Ishikawa (cell line): Measurements from ENCODE around the gene SLC25A31.

Experiments
- CEBPB ChIP-seq: IDR thresholded peaks from 2 replicates; pipeline ENCODE4 v1.6.1; 2012
- CREB1 ChIP-seq: IDR thresholded peaks from 2 replicates; pipeline ENCODE4 v1.6.1; 2012; ENCODE audit warnings: low read depth
- EP300 ChIP-seq: IDR thresholded peaks from 2 replicates; pipeline ENCODE4 v1.6.1; 2012; ENCODE audit warnings: borderline replicate concordance
- FOXM1 ChIP-seq: IDR thresholded peaks from 2 replicates; pipeline ENCODE4 v1.6.1; 2012; ENCODE audit warnings: low read depth, borderline replicate concordance
- NFIC ChIP-seq: IDR thresholded peaks from 2 replicates; pipeline ENCODE4 v1.6.1; 2012
- RAD21 ChIP-seq: IDR thresholded peaks from 2 replicates; pipeline ENCODE4 v1.6.1; 2012; ENCODE audit warnings: low read depth
- TAF1 ChIP-seq: IDR thresholded peaks from 2 replicates; pipeline ENCODE4 v1.6.1; 2012; ENCODE audit warnings: low read depth, mild to moderate bottlenecking
- TCF12 ChIP-seq: IDR thresholded peaks from 2 replicates; pipeline ENCODE4 v1.6.1; 2012; ENCODE audit warnings: low read depth
- TEAD4 ChIP-seq: IDR thresholded peaks from 2 replicates; pipeline ENCODE4 v1.6.1; 2012
- YY1 ChIP-seq: IDR thresholded peaks from 2 replicates; pipeline ENCODE4 v1.6.1; 2012; ENCODE audit warnings: low read depth
- TF ChIP-seq, protein P1 (sequence below): IDR thresholded peaks from 2 replicates; pipeline ENCODE4 v1.6.1; 2012; ENCODE audit warnings: low read depth, mild to moderate bottlenecking
- TF ChIP-seq, protein P2 (sequence below): IDR thresholded peaks from 2 replicates; pipeline ENCODE4 v1.6.1; 2012

DNA sequence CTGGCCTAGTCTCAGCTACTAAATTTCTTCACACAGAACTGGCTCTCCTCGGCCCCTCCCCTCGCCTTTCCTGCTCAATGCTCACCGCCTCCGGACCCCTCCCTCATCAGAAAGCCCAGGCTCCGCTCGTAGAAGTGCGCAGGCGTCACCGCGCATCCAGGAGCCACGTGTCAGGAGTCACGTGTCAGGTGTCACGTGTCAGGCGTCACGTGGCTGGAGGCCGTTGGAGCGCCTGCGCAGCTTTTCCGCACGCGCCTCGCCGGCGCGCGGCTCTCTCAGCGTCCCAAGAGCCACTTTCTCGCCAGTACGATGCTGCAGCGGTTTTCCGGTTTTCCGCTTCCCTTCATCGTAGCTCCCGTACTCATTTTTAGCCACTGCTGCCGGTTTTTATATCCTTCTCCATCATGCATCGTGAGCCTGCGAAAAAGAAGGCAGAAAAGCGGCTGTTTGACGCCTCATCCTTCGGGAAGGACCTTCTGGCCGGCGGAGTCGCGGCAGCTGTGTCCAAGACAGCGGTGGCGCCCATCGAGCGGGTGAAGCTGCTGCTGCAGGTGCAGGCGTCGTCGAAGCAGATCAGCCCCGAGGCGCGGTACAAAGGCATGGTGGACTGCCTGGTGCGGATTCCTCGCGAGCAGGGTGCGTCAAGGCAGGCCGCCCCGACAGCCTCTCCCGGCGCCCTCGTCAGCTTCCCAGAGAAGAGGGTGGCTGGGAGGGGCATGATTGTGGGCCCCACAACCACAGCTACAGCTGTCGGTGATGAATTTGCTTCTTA lies at the start of gene SLC25A31:
- TF ChIP-seq, protein P1, sequence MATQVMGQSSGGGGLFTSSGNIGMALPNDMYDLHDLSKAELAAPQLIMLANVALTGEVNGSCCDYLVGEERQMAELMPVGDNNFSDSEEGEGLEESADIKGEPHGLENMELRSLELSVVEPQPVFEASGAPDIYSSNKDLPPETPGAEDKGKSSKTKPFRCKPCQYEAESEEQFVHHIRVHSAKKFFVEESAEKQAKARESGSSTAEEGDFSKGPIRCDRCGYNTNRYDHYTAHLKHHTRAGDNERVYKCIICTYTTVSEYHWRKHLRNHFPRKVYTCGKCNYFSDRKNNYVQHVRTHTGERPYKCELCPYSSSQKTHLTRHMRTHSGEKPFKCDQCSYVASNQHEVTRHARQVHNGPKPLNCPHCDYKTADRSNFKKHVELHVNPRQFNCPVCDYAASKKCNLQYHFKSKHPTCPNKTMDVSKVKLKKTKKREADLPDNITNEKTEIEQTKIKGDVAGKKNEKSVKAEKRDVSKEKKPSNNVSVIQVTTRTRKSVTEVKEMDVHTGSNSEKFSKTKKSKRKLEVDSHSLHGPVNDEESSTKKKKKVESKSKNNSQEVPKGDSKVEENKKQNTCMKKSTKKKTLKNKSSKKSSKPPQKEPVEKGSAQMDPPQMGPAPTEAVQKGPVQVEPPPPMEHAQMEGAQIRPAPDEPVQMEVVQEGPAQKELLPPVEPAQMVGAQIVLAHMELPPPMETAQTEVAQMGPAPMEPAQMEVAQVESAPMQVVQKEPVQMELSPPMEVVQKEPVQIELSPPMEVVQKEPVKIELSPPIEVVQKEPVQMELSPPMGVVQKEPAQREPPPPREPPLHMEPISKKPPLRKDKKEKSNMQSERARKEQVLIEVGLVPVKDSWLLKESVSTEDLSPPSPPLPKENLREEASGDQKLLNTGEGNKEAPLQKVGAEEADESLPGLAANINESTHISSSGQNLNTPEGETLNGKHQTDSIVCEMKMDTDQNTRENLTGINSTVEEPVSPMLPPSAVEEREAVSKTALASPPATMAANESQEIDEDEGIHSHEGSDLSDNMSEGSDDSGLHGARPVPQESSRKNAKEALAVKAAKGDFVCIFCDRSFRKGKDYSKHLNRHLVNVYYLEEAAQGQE, result no peak
- TF ChIP-seq RAD21 (no peak), CEBPB (no peak), TAF1 (no peak), FOXM1 (no peak), TCF12 (no peak), TEAD4 (no peak), EP300 (no peak), YY1 (no peak), NFIC (no peak), CREB1 (no peak)
- TF ChIP-seq, protein P2, sequence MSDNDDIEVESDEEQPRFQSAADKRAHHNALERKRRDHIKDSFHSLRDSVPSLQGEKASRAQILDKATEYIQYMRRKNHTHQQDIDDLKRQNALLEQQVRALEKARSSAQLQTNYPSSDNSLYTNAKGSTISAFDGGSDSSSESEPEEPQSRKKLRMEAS, result no peak
